ENCODE data around the gene OPN1MW. TPM values are rescaled to one million over a fixed set of nuclear protein-coding genes. Genes with fewer than 3 reads are reported as not detected.

OPN1MW gene
- total and polyA plus RNA-seq, 2 of the 13 experiments (the other 11 are each of a cell fraction or from before 2014, with no cell fraction given), result not detected

- CTCF ChIA-PET (ENCODE audit: low intra/inter-chr PET ratio, low total read pairs), result no interaction called here
- intact Hi-C loops (cut with micrococcal nuclease; ENCODE audit: unreplicated experiment), result no loop called here
- FAIRE-seq, result no peak
Measured at GRCh38 chrX:154140742-154141141, 41.7 kb upstream of the OPN1MW start.

More at GRCh38 chrX:154140742-154141141, 41.7 kb upstream of the OPN1MW start:
- TF ChIP-seq SP140L (CRISPR knock-in tag; IDR thresholded peaks at IDR 0.05; ENCODE audit: borderline replicate concordance) (no peak), MXD3 (CRISPR knock-in tag; IDR thresholded peaks at IDR 0.05) (no peak), MAFK (conservative IDR thresholded peaks at IDR 0.05 in 1 of 2, IDR thresholded peaks at IDR 0.05 in 1 of 2; ENCODE audit: low read length in 2 of 2) (no peak), CCDC6 (CRISPR knock-in tag; IDR thresholded peaks at IDR 0.05) (no peak), STAT5B (CRISPR knock-in tag; IDR thresholded peaks at IDR 0.05) (no peak), MTA1 (CRISPR knock-in tag; IDR thresholded peaks at IDR 0.05; ENCODE audit: borderline replicate concordance) (no peak), TMF1 (CRISPR knock-in tag; IDR thresholded peaks at IDR 0.05; ENCODE audit: low read depth) (no peak), SMYD3 (CRISPR knock-in tag; IDR thresholded peaks at IDR 0.05) (no peak), CHD2 (IDR thresholded peaks at IDR 0.05; ENCODE audit: low read depth, low read length) (no peak), TERF1 (CRISPR knock-in tag; IDR thresholded peaks at IDR 0.05) (no peak), NFIC (IDR thresholded peaks at IDR 0.05; ENCODE audit: low read length) (no peak), HBP1 (CRISPR knock-in tag; IDR thresholded peaks at IDR 0.05; ENCODE audit: low read depth) (no peak)
- TF ChIP-seq, protein P1, sequence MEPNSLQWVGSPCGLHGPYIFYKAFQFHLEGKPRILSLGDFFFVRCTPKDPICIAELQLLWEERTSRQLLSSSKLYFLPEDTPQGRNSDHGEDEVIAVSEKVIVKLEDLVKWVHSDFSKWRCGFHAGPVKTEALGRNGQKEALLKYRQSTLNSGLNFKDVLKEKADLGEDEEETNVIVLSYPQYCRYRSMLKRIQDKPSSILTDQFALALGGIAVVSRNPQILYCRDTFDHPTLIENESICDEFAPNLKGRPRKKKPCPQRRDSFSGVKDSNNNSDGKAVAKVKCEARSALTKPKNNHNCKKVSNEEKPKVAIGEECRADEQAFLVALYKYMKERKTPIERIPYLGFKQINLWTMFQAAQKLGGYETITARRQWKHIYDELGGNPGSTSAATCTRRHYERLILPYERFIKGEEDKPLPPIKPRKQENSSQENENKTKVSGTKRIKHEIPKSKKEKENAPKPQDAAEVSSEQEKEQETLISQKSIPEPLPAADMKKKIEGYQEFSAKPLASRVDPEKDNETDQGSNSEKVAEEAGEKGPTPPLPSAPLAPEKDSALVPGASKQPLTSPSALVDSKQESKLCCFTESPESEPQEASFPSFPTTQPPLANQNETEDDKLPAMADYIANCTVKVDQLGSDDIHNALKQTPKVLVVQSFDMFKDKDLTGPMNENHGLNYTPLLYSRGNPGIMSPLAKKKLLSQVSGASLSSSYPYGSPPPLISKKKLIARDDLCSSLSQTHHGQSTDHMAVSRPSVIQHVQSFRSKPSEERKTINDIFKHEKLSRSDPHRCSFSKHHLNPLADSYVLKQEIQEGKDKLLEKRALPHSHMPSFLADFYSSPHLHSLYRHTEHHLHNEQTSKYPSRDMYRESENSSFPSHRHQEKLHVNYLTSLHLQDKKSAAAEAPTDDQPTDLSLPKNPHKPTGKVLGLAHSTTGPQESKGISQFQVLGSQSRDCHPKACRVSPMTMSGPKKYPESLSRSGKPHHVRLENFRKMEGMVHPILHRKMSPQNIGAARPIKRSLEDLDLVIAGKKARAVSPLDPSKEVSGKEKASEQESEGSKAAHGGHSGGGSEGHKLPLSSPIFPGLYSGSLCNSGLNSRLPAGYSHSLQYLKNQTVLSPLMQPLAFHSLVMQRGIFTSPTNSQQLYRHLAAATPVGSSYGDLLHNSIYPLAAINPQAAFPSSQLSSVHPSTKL (CRISPR knock-in tag; IDR thresholded peaks at IDR 0.05), result no peak
- TF ChIP-seq, protein P2, sequence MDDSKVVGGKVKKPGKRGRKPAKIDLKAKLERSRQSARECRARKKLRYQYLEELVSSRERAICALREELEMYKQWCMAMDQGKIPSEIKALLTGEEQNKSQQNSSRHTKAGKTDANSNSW (CRISPR knock-in tag; IDR thresholded peaks at IDR 0.05; ENCODE audit: borderline replicate concordance), result no peak
- 100% methylated on average over 1 of the region's 10 CpGs for WGBS (ENCODE audit: low lambda C conversion rate)
- Histone ChIP-seq H3K4me1 (ENCODE audit: insufficient read depth, low read length) (peaks cover 26% of the 10 kb centered on the region), H3K79me2 (ENCODE audit: insufficient read depth, low read length) (no peaks in the 10 kb centered on the region), H3K27ac (ENCODE audit: extremely low read length, insufficient read depth, low read length) (no peak overlapping the region), H3K9ac (ENCODE audit: insufficient read depth, low read depth, low read length) (no peak overlapping the region), H3K4me3 (replicated peaks in 1 of 3; ENCODE audit: insufficient read depth in 1 of 3, low read depth in 2 of 3, low read length in 3 of 3) (no peak overlapping the region), H3K9me3 (ENCODE audit: low read length) (no peaks in the 10 kb centered on the region), H3K27me3 (ENCODE audit: control insufficient read depth in 1 of 2, insufficient read depth in 2 of 2, low read length in 2 of 2) (no peaks in the 10 kb centered on the region; a peak in 1 of 5 replicates), H3K36me3 (replicated peaks in 1 of 2; ENCODE audit: control insufficient read depth in 1 of 2, insufficient read depth in 2 of 2, low read length in 2 of 2) (no peaks in the 10 kb centered on the region), H3K4me2 (ENCODE audit: low read depth, low read length) (no peak overlapping the region), H2AFZ (ENCODE audit: low read length) (no peak overlapping the region), H4K20me1 (ENCODE audit: insufficient read depth, low read length) (no peaks in the 10 kb centered on the region)
- BruUV-seq (replicated peaks), result no TSS peak
- ATAC-seq (no peak), DNase-seq (ENCODE audit: low spot score) (no peak)
- POLR2A ChIA-PET, result no interaction called here
- in situ Hi-C loops (cut with HindIII; ENCODE audit: extremely low pct_ligation_motif_present, low pct_unique_long_range_greater_than_20kb), result no loop called here

Data from HepG2 (cell line).